HepG2 (cell line): ENCODE measurements around the gene MICAL3. TPM values are rescaled to one million over a fixed set of nuclear protein-coding genes. Genes with fewer than 3 reads are reported as not detected.

Source experiments
- BRD4 ChIP-seq: sonication (generic); formaldehyde crosslinking; IDR thresholded peaks from 2 replicates; pipeline ENCODE4 v1.4.0; 2020; ENCODE audit warnings: missing genetic modification reagents
- HOXA3 ChIP-seq: sonication (generic); formaldehyde crosslinking; IDR thresholded peaks from 2 replicates; pipeline ENCODE4 v1.5.0; 2020; ENCODE audit warnings: missing genetic modification reagents
- NFRKB ChIP-seq: fragments of 450-650 bp; IDR thresholded peaks from 2 replicates; pipeline ENCODE4 v1.6.1; 2017
- NR1H2 ChIP-seq: sonication (generic); formaldehyde crosslinking; IDR thresholded peaks from 2 replicates; pipeline ENCODE4 v1.8.1; 2022; ENCODE audit warnings: low read depth, missing genetic modification reagents, borderline replicate concordance
- PHF20 ChIP-seq: sonication (generic); formaldehyde crosslinking; IDR thresholded peaks from 2 replicates; pipeline ENCODE4 v1.5.0; 2020; ENCODE audit warnings: mild to moderate bottlenecking, missing genetic modification reagents
- PHF21A ChIP-seq: sonication (generic); formaldehyde crosslinking; IDR thresholded peaks from 2 replicates; pipeline ENCODE4 v1.5.0; 2020; ENCODE audit warnings: mild to moderate bottlenecking, missing genetic modification reagents
- SIX4 ChIP-seq: sonication (generic); formaldehyde crosslinking; IDR thresholded peaks from 2 replicates; pipeline ENCODE4 v1.4.0; 2020; ENCODE audit warnings: missing genetic modification reagents
- SMARCE1 ChIP-seq: fragments of 450-650 bp; IDR thresholded peaks from 2 replicates; pipeline ENCODE4 v1.6.1; 2017; ENCODE audit warnings: borderline replicate concordance
- TCF7L2 ChIP-seq: IDR thresholded peaks from 2 replicates; pipeline ENCODE4 v1.6.1; 2011; ENCODE audit warnings: mild to moderate bottlenecking, low read depth, low read length, moderate library complexity
- ZNF136 ChIP-seq: sonication (generic); formaldehyde crosslinking; IDR thresholded peaks from 2 replicates; pipeline ENCODE4 v1.8.1; 2022; ENCODE audit warnings: low read depth, mild to moderate bottlenecking, moderate library complexity, missing genetic modification reagents
- ZNF326 ChIP-seq: sonication (generic); formaldehyde crosslinking; IDR thresholded peaks from 2 replicates; pipeline ENCODE4 v1.4.0; 2020; ENCODE audit warnings: missing genetic modification reagents, borderline replicate concordance
- ZNF335 ChIP-seq: sonication (generic); formaldehyde crosslinking; IDR thresholded peaks from 2 replicates; pipeline ENCODE4 v1.4.0; 2020; ENCODE audit warnings: missing genetic modification reagents
- ZNF644 ChIP-seq: IDR thresholded peaks from 2 replicates; pipeline ENCODE4 v1.6.1; 2016; ENCODE audit warnings: low read depth
- ZNF841 ChIP-seq: sonication (generic); formaldehyde crosslinking; IDR thresholded peaks from 2 replicates; pipeline ENCODE4 v1.8.1; 2023; ENCODE audit warnings: missing genetic modification reagents, borderline replicate concordance
- polyA plus RNA-seq, 8 experiments: library from polyadenylated mRNA; depleted of rRNA in 3 of 8; stranded (reverse) in 7 of 8; unstranded in 1 of 8; fragments of >200 nt; fragmentation: Illumina TruSeq in 4 of 8; extraction: Trizol in 4 of 8; gene quantifications; 2 replicates each; pipeline versions ENCODE4 v1.2.1 to v1.2.3, GENCODE V29; 2011 to 2016; ENCODE audit warnings: low read depth in 4 of 8, missing spikeins in 1 of 8, mixed read lengths in 1 of 8; ENCODE audit not compliant: insufficient read depth in 1 of 8
- total RNA-seq, 5 experiments: library from RNA; depleted of rRNA; stranded (reverse); fragments of >200 nt; fragmentation: Illumina TruSeq; extraction: Trizol; gene quantifications; 2 replicates each; pipeline ENCODE4 v1.2.3, GENCODE V29; 2016; ENCODE audit warnings: low read depth in 1 of 5
- TF ChIP-seq, protein P1 (sequence below): sonication (generic); formaldehyde crosslinking; IDR thresholded peaks from 2 replicates; pipeline ENCODE4 v1.5.0; 2020; ENCODE audit warnings: mild to moderate bottlenecking, missing genetic modification reagents
- TF ChIP-seq, protein P2 (sequence below): sonication (generic); formaldehyde crosslinking; IDR thresholded peaks from 2 replicates; pipeline ENCODE4 v1.4.0; 2020; ENCODE audit warnings: missing genetic modification reagents, mild to moderate bottlenecking, borderline replicate concordance
- TF ChIP-seq, protein P3 (sequence below): sonication (generic); formaldehyde crosslinking; IDR thresholded peaks from 2 replicates; pipeline ENCODE4 v1.4.0; 2020; ENCODE audit warnings: missing genetic modification reagents
- TF ChIP-seq, protein P4 (sequence below): sonication (generic); formaldehyde crosslinking; IDR thresholded peaks from 2 replicates; pipeline ENCODE4 v1.5.1; 2020; ENCODE audit warnings: missing genetic modification reagents, mild to moderate bottlenecking, borderline replicate concordance

MICAL3 gene
- total and polyA plus RNA-seq, 2 of the 13 experiments (the other 11 are each of a cell fraction or from before 2014, with no cell fraction given), result 5.3 to 12.5 TPM

DNA sequence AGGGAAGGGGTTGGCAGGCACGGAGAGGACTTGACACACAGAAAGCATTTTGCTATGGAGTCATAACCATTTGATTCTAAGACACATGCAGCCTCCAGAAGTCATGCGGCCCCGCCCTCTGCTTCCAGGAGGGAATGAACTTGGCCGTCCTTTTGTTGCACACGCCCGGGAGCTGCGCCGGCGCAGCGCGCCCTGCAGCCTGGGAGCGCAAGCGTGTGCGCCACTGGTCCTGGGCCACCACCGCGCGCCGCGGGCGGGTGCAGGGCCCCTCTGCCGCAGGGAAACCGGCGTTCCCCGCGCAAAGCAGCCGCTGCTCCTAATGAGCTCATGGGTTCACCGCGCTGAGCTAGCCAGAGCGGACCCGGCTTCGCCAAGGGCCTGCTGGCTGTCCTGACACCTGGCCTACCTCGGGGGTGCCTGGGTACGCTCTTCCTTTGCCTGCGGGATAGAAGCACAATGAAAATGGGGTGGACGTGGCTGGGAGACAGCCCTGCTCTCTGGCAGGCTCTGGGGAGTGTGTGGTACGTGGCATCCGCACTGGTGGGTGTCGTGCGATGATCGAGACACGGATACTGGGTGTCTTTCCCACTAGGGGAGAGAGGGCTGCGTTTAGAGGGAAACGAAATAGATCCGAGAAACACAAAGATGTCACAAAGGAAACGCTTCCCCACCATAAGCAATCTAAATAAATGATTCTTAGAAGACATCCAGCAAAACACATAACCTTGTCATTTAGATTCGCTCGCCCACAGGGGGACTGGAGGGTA, 669 bp downstream of the MICAL3 start (continued):
- TF ChIP-seq ZNF136 (CRISPR knock-in tag) (no peak), PHF20 (CRISPR knock-in tag) (no peak), BRD4 (CRISPR knock-in tag) (0 out of 2 replicates have a peak, but pooled peaks have one; percentile 55), SIX4 (CRISPR knock-in tag) (no peak), TCF7L2 (no peak), PHF21A (0 out of 2 replicates have a peak, but pooled peaks have one; percentile 21), SMARCE1 (no peak), HOXA3 (peak; percentile 44; the same call in 1 of the 2 replicates), NFRKB (no peak), ZNF841 (CRISPR knock-in tag) (no peak), NR1H2 (CRISPR knock-in tag) (no peak), ZNF335 (no peak), ZNF326 (CRISPR knock-in tag) (no peak), ZNF644 (CRISPR knock-in tag) (no peak)
- TF ChIP-seq, protein P1, sequence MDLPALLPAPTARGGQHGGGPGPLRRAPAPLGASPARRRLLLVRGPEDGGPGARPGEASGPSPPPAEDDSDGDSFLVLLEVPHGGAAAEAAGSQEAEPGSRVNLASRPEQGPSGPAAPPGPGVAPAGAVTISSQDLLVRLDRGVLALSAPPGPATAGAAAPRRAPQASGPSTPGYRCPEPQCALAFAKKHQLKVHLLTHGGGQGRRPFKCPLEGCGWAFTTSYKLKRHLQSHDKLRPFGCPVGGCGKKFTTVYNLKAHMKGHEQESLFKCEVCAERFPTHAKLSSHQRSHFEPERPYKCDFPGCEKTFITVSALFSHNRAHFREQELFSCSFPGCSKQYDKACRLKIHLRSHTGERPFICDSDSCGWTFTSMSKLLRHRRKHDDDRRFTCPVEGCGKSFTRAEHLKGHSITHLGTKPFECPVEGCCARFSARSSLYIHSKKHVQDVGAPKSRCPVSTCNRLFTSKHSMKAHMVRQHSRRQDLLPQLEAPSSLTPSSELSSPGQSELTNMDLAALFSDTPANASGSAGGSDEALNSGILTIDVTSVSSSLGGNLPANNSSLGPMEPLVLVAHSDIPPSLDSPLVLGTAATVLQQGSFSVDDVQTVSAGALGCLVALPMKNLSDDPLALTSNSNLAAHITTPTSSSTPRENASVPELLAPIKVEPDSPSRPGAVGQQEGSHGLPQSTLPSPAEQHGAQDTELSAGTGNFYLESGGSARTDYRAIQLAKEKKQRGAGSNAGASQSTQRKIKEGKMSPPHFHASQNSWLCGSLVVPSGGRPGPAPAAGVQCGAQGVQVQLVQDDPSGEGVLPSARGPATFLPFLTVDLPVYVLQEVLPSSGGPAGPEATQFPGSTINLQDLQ (CRISPR knock-in tag), result no peak
- TF ChIP-seq, protein P2, sequence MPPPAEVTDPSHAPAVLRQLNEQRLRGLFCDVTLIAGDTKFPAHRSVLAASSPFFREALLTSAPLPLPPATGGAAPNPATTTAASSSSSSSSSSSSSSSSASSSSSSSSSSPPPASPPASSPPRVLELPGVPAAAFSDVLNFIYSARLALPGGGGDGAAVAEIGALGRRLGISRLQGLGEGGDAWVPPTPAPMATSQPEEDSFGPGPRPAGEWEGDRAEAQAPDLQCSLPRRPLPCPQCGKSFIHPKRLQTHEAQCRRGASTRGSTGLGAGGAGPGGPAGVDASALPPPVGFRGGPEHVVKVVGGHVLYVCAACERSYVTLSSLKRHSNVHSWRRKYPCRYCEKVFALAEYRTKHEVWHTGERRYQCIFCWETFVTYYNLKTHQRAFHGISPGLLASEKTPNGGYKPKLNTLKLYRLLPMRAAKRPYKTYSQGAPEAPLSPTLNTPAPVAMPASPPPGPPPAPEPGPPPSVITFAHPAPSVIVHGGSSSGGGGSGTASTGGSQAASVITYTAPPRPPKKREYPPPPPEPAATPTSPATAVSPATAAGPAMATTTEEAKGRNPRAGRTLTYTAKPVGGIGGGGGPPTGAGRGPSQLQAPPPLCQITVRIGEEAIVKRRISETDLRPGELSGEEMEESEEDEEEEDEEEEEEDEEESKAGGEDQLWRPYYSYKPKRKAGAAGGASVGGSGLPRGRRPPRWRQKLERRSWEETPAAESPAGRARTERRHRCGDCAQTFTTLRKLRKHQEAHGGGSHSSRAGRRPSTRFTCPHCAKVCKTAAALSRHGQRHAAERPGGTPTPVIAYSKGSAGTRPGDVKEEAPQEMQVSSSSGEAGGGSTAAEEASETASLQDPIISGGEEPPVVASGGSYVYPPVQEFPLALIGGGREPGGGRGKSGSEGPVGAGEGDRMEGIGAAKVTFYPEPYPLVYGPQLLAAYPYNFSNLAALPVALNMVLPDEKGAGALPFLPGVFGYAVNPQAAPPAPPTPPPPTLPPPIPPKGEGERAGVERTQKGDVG, result no peak
- TF ChIP-seq, protein P3, sequence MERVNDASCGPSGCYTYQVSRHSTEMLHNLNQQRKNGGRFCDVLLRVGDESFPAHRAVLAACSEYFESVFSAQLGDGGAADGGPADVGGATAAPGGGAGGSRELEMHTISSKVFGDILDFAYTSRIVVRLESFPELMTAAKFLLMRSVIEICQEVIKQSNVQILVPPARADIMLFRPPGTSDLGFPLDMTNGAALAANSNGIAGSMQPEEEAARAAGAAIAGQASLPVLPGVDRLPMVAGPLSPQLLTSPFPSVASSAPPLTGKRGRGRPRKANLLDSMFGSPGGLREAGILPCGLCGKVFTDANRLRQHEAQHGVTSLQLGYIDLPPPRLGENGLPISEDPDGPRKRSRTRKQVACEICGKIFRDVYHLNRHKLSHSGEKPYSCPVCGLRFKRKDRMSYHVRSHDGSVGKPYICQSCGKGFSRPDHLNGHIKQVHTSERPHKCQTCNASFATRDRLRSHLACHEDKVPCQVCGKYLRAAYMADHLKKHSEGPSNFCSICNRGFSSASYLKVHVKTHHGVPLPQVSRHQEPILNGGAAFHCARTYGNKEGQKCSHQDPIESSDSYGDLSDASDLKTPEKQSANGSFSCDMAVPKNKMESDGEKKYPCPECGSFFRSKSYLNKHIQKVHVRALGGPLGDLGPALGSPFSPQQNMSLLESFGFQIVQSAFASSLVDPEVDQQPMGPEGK (CRISPR knock-in tag), result no peak
- TF ChIP-seq, protein P4, sequence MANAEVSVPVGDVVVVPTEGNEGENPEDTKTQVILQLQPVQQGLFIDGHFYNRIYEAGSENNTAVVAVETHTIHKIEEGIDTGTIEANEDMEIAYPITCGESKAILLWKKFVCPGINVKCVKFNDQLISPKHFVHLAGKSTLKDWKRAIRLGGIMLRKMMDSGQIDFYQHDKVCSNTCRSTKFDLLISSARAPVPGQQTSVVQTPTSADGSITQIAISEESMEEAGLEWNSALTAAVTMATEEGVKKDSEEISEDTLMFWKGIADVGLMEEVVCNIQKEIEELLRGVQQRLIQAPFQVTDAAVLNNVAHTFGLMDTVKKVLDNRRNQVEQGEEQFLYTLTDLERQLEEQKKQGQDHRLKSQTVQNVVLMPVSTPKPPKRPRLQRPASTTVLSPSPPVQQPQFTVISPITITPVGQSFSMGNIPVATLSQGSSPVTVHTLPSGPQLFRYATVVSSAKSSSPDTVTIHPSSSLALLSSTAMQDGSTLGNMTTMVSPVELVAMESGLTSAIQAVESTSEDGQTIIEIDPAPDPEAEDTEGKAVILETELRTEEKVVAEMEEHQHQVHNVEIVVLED (CRISPR knock-in tag), result 0 out of 2 replicates have a peak, but pooled peaks have one; percentile 19
